ENCODE data around the gene UBE3D.

GRCh38 chr6:82971877-82972460, 93.7 kb downstream of the UBE3D start:
- TF ChIP-seq, protein P1, sequence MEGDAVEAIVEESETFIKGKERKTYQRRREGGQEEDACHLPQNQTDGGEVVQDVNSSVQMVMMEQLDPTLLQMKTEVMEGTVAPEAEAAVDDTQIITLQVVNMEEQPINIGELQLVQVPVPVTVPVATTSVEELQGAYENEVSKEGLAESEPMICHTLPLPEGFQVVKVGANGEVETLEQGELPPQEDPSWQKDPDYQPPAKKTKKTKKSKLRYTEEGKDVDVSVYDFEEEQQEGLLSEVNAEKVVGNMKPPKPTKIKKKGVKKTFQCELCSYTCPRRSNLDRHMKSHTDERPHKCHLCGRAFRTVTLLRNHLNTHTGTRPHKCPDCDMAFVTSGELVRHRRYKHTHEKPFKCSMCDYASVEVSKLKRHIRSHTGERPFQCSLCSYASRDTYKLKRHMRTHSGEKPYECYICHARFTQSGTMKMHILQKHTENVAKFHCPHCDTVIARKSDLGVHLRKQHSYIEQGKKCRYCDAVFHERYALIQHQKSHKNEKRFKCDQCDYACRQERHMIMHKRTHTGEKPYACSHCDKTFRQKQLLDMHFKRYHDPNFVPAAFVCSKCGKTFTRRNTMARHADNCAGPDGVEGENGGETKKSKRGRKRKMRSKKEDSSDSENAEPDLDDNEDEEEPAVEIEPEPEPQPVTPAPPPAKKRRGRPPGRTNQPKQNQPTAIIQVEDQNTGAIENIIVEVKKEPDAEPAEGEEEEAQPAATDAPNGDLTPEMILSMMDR (IDR thresholded peaks at IDR 0.05; ENCODE audit: low read length) = no peak
- no peak for TF ChIP-seq EZH2 (optimal IDR thresholded peaks at IDR 0.05; ENCODE audit: low read depth, low read length)
- no peak for TF ChIP-seq EZH2phosphoT487 (IDR thresholded peaks at IDR 0.05; ENCODE audit: low read length)
